Fibroblast of pulmonary artery (primary cell): ENCODE measurements around the gene BNC2.
"Not testable (repeated sequence)": the region's sequence is repeated elsewhere in the genome, so short reads cannot be mapped to it uniquely, and the experiment has no call there.

ENCODE experiments used
- DNase-seq: peaks from one replicate; pipeline ENCODE4 v3.0.0-alpha.2; 2010; ENCODE audit warnings: low read depth
- H3K4me3 ChIP-seq: replicated peaks from 2 replicates; pipeline ENCODE4 v1.5.1; 2011; ENCODE audit warnings: low read depth, mild to moderate bottlenecking, control low read depth, low read length, moderate library complexity
- TF ChIP-seq, protein P1 (sequence below): IDR thresholded peaks from 2 replicates; pipeline ENCODE4 v1.5.1; 2011; ENCODE audit warnings: mild to moderate bottlenecking, control low read depth, low read length, inconsistent platforms; ENCODE audit errors: missing control alignments

BNC2 gene

DNA sequence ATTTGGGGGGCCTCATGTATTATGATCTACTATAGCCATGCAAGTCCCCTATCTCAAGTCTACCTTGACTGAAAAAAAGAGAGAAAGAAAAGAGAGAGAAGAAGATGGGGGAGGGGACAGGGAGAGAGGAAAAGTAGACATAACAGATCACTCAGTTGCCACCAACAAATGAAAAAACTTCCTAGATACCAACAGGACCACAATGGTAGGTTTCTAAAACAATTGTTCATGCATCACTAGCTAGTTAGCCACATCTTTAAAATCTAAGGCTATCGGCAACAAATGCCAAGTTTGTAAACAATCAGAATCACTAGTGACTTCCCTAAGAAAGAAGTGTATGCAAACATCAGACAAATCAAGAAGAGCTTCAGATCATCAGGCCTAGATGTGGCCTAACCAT lies 328.2 kb downstream of the BNC2 start:
- H3K4me3 ChIP-seq, result no peak overlapping the region
- TF ChIP-seq, protein P1, sequence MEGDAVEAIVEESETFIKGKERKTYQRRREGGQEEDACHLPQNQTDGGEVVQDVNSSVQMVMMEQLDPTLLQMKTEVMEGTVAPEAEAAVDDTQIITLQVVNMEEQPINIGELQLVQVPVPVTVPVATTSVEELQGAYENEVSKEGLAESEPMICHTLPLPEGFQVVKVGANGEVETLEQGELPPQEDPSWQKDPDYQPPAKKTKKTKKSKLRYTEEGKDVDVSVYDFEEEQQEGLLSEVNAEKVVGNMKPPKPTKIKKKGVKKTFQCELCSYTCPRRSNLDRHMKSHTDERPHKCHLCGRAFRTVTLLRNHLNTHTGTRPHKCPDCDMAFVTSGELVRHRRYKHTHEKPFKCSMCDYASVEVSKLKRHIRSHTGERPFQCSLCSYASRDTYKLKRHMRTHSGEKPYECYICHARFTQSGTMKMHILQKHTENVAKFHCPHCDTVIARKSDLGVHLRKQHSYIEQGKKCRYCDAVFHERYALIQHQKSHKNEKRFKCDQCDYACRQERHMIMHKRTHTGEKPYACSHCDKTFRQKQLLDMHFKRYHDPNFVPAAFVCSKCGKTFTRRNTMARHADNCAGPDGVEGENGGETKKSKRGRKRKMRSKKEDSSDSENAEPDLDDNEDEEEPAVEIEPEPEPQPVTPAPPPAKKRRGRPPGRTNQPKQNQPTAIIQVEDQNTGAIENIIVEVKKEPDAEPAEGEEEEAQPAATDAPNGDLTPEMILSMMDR, result no peak
- DNase-seq, result peak; percentile 20

DNA sequence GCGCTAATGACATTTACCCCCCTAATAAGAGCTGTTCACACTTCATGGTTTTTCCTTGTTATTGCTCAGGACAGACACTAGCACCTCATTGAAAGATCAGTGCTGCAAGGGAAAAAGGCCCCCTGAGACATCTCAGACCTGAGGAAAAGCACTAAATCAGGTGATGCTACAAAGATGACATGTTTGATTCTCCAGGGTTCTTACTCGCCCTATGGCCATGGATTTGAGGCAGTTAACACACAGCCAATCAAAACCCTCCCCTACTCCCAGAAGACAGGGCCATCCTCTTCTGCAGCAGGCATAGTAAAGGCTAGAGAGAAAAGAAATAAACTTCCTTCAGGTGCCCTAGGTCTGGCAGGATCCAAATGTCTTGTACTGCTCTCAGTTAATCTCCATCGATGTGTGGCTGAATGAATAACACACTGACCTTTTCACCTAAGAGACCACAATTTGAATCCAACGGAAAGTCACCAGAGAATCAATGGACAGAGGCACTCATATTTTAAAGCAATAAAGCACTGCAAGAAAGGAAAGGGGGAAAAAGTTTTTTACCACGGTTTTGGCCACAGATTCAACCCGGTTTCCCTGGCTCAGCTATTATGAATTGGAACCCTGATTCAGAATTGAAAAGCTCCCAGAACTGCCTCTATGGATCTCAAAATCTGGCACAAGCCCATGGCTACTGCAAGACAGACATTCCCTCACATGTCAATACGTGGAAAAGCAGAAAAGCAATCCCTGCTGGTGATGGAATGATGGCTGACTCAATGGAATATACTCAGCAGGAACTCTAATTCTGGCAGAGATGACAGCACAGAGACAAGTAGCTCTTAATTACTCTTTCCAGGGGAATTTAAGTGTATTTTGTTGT lies 329.5 kb downstream of the BNC2 start:
- no peak for DNase-seq
- H3K4me3 ChIP-seq, result no peak overlapping the region
- TF ChIP-seq, protein P1, result no peak

DNA sequence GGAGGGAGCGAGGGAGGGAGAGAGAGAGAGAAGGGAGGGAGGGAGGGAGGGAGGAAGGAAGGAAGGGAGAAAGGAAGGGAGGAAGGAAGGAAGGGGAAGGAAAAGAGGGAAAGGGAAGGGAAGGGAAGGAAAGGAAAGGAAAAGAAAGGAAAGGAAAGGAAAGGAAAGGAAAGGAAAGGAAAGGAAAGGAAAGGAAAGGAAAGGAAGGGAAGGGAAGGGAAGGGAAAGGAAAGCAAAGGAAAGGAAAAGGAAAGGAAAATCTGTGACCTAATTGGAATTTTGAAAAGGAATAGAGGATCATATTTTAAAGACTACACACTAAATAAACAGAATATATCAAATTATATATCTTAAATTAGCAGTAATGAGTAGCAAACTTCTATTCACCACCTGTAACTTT lies 330.8 kb downstream of the BNC2 start:
- H3K4me3 ChIP-seq, DNase-seq: not testable (repeated sequence)

DNA sequence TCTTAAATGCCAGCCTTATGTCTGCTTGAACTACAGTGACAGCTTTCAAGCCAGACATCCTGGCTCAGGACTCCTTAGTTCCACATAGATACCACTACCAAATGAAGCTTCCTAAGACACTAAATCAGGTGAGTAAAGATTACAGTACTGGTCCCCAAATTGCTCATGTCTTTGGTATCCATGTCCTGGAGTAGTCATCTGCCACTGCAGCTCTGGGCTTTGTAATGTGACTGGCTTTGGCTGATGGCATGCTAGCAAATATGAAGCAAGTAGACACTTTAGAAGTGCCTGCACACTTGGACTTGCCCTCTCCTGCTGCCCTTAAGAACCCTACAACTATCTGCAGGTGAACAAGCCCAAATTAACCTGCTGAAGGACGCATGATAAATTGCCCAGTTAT lies 334.9 kb downstream of the BNC2 start:
- no peak for DNase-seq
- TF ChIP-seq, protein P1, result no peak
- no peak overlapping the region for H3K4me3 ChIP-seq

DNA sequence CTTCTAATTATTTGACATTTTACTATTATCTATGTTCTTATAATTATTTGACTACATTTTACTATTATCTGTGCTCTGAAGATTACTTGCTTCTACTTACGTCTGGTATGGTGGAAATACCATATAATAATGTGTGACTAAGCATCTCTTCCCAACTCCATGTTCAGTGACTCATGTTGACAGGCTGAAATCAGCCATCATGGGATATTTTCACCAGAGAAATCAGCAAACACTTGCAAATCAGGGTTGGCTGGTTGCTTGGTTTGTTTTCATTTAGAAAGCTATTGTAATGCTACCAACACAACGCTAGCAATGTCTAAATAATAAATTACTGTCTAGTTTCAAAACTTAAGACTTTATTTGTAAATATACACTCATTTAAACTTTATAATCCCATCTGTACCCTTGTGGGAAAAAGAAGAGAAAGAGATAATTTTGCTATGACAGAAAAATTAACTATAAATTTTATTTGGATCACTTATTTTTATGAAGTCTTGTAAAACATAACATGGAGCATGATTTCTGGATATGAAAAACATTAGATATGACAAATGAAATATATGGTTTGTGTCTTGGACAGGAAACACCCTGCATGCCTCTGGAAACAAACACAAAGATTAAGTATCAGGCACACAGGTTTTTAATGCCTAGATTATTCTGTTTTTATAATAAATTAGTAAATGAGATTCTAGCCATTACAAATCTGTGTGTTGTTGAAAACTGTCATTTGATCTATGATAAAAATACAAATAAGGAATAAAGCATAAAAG lies 337.6 kb downstream of the BNC2 start:
- no peak overlapping the region for H3K4me3 ChIP-seq
- TF ChIP-seq, protein P1, result no peak
- DNase-seq, result peak; percentile 89

DNA sequence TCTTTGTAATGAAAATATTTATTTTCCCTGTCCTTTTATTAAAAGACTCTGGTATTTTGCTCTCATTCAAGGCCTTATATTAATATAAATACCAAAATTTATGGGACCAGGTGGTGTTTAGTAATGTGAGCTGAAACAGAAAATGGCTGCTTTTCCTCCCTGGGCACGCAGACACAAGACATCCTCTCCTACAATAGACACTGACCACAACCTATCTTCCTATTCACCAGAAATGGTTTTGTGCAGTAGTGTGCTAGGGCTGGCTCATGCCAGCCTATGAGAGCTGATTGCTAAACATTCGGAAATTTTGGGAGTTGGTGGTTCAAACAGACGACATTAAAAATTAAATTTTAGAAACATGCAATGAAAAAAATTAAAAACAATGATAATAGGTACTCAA lies 338.2 kb downstream of the BNC2 start:
- no peak for DNase-seq
- H3K4me3 ChIP-seq, result no peak overlapping the region
- TF ChIP-seq, protein P1, result no peak
